ENCODE measurements around the gene RTN4.

The RTN4 gene

DNA sequence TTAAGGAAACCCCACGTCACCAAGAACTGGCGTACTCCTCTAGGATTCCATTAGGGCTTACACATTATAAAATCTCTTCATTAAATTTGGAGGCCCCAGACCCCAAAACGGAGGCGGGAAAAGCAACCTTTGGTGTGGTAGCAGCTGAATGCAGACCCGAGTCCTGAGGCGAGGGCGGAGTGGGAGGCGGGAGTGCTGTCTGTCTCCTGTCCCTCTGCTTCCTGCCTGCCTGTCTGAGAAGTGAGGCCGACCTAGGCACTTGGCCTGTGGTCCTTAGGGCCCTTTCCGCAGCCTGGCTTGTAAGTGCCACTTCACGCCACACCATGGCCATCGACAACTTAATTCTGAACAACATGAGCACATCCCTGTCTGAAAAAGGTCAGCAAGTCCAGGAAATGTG, 102.1 kb downstream of the RTN4 start:
- no peak for DNase-seq

- no peak for DNase-seq
These were observed 102.6 kb downstream of the RTN4 start for GRCh38 chr2:54947646-54948045.

DNA sequence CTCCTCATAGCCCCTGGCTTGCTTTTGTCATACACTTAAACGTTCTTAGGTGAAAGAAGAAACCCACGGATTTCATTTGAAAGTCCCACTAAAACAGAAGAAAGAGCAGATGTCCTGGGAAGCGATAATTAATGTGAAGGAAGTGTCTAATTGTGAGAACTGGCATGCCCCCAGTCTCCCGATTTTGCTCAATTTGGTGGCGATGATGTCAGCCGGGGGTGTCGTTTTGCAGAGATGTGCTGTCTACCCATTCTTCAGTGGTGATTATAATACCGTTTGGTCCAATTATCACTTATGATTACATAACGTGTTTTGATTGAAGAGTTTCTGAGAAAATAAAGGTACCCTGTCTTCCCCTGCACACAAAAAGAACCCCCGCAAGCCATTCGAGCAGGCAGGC, 103.1 kb downstream of the RTN4 start:
- DNase-seq = no peak

DNA sequence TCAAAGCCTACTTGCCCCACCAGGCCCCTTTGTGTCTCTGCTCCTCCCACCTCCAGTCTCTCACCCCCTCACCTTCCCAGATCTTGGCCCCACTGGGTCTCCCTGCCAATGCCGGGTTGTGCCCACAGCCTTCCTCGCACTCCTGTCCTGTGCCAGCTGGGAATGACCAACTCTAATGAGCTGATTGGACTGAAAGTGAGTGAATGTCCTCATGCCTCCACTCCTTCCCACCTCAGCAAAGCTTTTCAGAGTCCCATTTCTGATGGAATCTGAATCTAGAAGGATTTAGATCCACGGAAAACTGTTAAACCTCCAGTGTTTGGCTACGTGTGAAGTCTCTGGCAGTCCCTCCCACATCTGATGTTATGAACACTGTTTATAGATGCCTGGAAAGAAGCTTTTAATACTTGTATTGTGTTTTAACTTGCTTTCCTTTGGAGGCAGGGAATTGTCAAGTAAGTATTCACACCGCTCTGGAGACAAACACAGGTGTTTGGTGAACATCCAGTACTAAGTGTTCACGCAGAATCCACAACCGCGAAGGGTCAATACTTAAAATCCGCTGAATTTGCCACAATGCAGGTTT, 103.9 kb downstream of the RTN4 start:
- no peak for DNase-seq

DNA sequence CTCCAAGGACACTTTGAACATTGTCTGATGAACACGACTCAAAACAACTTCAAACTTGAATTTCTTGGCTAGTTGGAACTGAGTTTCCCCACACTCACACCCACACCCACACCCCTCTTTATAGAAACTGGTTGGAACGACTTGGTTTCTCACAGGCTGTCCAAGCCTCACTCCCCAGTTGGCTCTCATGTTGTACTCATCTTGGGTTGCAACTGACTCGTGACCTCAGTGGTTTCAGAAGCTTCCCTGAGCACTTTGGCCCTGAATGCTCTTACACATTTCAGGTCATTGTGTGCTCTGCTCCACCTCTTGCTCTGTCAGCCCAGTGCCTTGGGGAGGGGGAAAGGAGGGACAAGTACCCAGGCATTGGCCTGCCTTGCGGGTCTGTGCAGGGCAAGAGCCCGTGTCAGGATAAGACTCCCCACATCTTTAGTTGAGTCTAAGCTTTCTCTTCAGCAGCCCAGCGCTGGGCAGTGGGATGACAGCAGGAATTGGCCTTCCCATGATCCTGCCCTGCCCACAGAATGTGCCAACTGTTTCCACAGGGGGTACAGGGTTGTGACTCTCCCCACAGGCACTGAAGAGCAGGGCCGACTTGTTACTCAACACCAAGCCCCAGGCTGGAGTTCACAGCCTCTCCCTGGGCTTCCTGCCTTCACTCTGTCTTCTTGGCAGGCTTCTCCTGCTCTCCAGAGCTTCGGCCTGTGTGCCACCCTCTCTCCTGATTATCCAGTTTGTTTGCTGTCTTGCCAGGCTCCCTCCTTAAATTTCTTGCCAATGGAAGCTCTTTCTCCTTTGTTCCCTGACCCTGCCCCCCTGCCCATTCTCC, 104.6 kb downstream of the RTN4 start:
- DNase-seq = no peak

GRCh38 chr2:54944724-54945326, 105.4 kb downstream of the RTN4 start:
- DNase-seq = no peak

GRCh38 chr2:54942373-54942772, 107.9 kb downstream of the RTN4 start:
- no peak for DNase-seq

DNA sequence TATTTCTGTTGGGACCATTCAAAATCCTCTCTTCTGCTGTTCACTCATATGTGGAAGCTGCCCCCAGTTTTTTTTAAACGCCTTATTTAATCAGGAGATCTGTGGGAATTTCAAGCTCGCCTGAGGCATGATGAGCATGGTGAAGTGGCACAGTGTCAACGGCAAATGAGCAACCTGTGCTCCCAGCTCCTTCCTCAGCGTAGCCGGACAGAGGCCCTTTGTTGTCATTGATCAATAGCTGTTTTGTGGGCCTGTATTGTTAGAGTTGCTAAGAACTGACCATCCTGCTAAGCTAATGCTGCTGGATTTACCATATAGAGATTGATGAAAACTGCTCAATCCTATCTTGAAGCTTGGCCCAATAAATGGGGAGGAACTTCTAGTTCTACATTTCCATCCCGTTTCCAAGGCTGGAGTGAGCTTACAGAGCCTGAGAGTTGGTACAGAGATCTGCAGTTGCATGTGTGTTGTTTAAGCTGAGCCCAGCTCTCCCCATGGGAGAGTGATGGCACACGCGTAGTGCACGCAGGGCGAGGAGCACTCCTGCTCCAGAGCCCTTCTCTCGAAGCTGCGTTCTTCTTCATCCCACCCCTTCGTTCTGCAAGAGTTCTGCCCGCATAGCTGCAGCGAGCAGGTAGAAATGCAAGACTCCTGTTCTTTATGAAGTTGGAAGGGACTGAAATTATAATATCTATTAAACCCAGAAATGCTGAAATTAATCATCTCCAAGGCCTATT, 108.8 kb downstream of the RTN4 start:
- no peak for DNase-seq

- no peak for DNase-seq
These were observed 109.5 kb downstream of the RTN4 start for GRCh38 chr2:54940723-54941122.

- DNase-seq = no peak
These were observed 110.7 kb downstream of the RTN4 start for GRCh38 chr2:54939446-54940118.

DNA sequence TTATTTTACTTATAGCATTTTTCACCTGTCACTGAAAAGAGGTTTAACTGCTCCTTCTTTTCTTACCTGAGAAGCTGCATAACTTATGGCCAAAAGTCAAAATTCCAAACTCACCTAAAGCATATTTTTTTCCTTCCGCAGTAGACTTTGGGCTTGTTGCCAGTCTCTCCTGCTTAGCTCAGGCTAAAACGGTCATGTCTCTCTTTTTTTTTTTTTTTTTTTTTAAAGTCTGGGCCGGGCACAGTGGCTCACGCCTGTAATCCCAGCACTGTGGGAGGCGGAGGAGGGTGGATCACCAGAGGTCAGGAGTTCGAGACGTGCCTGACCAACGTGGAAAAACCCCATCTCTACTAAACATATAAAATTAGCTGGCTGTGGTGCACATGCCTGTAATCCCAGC, 113.5 kb downstream of the RTN4 start:
- no peak for DNase-seq

- no peak for DNase-seq
These were observed 114.9 kb downstream of the RTN4 start for GRCh38 chr2:54935389-54935788.

- DNase-seq = no peak
These were observed 118.8 kb downstream of the RTN4 start for GRCh38 chr2:54931473-54931872.

- no peak for DNase-seq
These were observed 121.5 kb downstream of the RTN4 start for GRCh38 chr2:54928719-54929118.

GRCh38 chr2:54927751-54928615, 122.3 kb downstream of the RTN4 start:
- no peak for DNase-seq

DNA sequence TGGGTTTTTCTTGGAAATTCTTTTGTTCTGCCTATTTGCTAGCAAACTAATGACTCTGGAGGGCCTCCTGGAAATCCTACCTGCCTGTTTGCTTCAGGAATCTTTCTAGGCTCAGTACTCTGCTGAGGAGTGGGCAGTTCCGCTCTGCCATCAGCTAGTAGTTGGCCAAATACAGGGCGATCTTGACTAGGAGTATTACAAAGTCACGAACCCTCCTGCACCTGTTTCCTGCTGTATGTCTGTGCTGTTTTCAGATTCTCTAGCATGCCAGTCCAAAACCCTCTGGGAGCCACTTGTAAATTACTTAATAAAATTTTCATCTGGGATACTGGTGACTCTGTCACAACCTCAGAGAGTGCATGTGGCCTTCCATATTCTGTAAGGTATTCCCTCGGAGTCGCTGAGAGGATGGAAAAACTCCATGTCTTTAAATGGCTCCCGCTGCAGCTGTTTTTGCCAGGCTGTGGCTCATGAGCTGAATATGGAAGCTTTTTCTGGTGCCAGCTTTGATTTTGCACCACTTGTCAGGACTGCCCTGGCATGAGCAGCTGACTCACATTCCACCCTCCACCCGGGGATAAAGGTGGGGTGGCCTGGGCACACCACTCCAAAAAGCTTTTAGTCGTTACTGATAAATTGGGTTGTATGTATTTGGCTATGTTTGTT, 123.0 kb downstream of the RTN4 start:
- DNase-seq = no peak

DNA sequence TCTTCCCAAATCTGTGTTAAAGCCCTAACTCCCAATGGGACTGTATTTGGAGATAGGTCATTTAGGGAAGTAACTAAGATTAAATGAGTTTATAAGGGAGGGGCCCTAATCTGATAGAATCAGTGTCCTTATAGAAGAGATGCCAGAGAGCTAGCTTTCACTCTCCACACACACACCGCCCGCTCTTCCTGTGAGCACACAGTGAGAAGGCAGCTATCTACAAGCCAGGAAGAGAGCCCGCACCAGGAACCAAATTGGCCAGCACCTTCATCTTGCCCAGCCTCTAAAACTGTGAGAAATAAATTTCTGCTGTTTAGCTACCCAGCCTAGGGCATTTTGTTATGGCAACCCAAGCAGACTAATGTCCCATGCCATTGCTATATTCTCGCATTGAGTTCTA, 125.2 kb downstream of the RTN4 start:
- DNase-seq = no peak

GRCh38 chr2:54924121-54924520, 126.1 kb downstream of the RTN4 start:
- DNase-seq = no peak
